Activated T-helper 1 cell treated with anti-CD3 and anti-CD28 coated beads, Interleukin-12 subunit alpha, Interleukin-12 subunit beta, Interleukin-2, Interleukin-4 antibody, amounts not matched to agents 30 ng/mL and 10 ng/mL and 1 ng/mL, durations not matched to agents 14 hours and 24 hours and 36 hours (primary cell): ENCODE results near the gene TBX15. TPM values are rescaled to one million over a fixed set of nuclear protein-coding genes. Genes with fewer than 3 reads are reported as not detected.

Experiments used
- DNase-seq: peaks from one replicate; pipeline ENCODE4 v3.0.0; 2021; ENCODE audit warnings: low spot score
- H3K27ac Mint-ChIP-seq: one replicate; pipeline ENCODE4 v1.8.0; 2021; ENCODE audit warnings: mild to moderate bottlenecking, mixed read lengths
- H3K27me3 Mint-ChIP-seq: one replicate; pipeline ENCODE4 v1.8.0; 2022; ENCODE audit warnings: mild to moderate bottlenecking, moderate library complexity, mixed read lengths; ENCODE audit not compliant: insufficient read depth
- H3K36me3 Mint-ChIP-seq: one replicate; pipeline ENCODE4 v1.8.0; 2021; ENCODE audit warnings: low read depth, mixed read lengths
- H3K4me1 Mint-ChIP-seq: one replicate; pipeline ENCODE4 v1.8.0; 2021; ENCODE audit warnings: low read depth, mixed read lengths
- H3K4me3 Mint-ChIP-seq: one replicate; pipeline ENCODE4 v1.8.0; 2021; ENCODE audit warnings: mild to moderate bottlenecking, moderate library complexity, mixed read lengths
- H3K9me3 Mint-ChIP-seq: one replicate; pipeline ENCODE4 v1.8.0; 2021; ENCODE audit warnings: mixed read lengths
- intact Hi-C: fragments of 100-400 bp; cut with micrococcal nuclease; formaldehyde crosslinking; loops from one replicate; pipeline ENCODE4 v1.15.1; 2024
- total RNA-seq: library from RNA; stranded (reverse); gene quantifications from 2 replicates; pipeline ENCODE4 v1.2.3, GENCODE V29; 2022

TBX15 gene
- total RNA-seq, 1 donor from 2014 or later = not detected

DNA sequence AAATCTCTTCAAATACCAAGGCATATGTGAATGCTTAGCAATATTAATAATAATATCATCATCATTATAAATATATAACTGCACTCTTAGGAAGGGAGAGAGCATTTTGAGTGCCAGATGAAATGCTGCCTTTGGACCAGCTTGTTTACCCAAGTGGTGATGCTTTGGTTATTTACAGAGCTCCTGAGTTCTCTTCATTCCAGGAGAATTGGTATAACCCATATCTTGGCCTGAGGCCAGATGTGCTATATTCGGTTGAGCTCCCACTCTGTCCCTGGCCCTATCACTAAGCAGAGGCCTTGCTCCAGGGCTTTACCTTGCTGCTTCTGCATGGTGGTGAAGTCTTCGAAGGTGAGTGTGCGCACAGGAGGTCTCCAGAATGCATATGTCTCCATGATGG is 89.4 kb downstream of the TBX15 start:
- intact Hi-C loops = no loop called here
- H3K4me1 Mint-ChIP-seq = no peaks in the 10 kb centered on the region
- no peaks in the 10 kb centered on the region for H3K36me3 Mint-ChIP-seq
- H3K27me3 Mint-ChIP-seq = no peaks in the 10 kb centered on the region
- no peak overlapping the region for H3K27ac Mint-ChIP-seq
- no peak overlapping the region for H3K4me3 Mint-ChIP-seq
- peaks cover 9% of the 10 kb centered on the region for H3K9me3 Mint-ChIP-seq
- no peak for DNase-seq

GRCh38 chr1:118896416-118896815 is 91.7 kb downstream of the TBX15 start:
- no peak overlapping the region for H3K27ac Mint-ChIP-seq
- H3K27me3 Mint-ChIP-seq = no peaks in the 10 kb centered on the region
- intact Hi-C loops = no loop called here

GRCh38 chr1:118894836-118895235 is 93.3 kb downstream of the TBX15 start:
- H3K4me3 Mint-ChIP-seq = no peak overlapping the region
- H3K4me1 Mint-ChIP-seq = no peaks in the 10 kb centered on the region
- intact Hi-C loops = no loop called here
- H3K27ac Mint-ChIP-seq = no peak overlapping the region
- H3K27me3 Mint-ChIP-seq = no peaks in the 10 kb centered on the region
- no peak for DNase-seq
- peaks cover 9% of the 10 kb centered on the region for H3K9me3 Mint-ChIP-seq
- no peaks in the 10 kb centered on the region for H3K36me3 Mint-ChIP-seq

More at GRCh38 chr1:118896416-118896815, 91.7 kb downstream of the TBX15 start:
- peaks cover 9% of the 10 kb centered on the region for H3K9me3 Mint-ChIP-seq
- no peaks in the 10 kb centered on the region for H3K4me1 Mint-ChIP-seq
- no peak overlapping the region for H3K4me3 Mint-ChIP-seq
- no peaks in the 10 kb centered on the region for H3K36me3 Mint-ChIP-seq
- no peak for DNase-seq

- H3K4me1 Mint-ChIP-seq = no peaks in the 10 kb centered on the region
- no peaks in the 10 kb centered on the region for H3K27me3 Mint-ChIP-seq
- H3K36me3 Mint-ChIP-seq = no peaks in the 10 kb centered on the region
- H3K9me3 Mint-ChIP-seq = peaks cover 9% of the 10 kb centered on the region
- intact Hi-C loops = no loop called here
- no peak overlapping the region for H3K4me3 Mint-ChIP-seq
- no peak overlapping the region for H3K27ac Mint-ChIP-seq
- no peak for DNase-seq
These were observed 97.2 kb downstream of the TBX15 start for GRCh38 chr1:118890851-118891384.

DNA sequence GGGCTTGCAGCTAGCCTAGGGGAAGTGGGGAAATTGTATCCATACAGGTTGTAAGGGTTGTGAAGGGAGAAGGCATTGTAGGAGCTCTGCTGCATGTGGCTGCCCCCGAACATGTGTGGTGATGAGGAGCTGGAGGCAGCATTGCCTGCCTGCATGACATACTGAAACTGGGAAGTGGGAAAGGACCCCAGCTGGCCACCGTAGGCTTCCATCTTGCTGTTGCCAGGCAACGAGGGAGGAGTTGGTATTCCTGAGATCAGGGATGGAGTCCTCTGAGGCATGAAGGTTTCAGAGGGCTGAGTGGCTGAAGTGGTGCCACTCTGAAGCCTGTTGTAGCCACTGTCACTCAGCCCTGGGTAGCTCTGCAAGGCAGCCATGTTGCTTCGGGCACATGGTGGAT is 103.2 kb downstream of the TBX15 start:
- H3K4me3 Mint-ChIP-seq = no peak overlapping the region
- intact Hi-C loops = no loop called here
- DNase-seq = no peak
- H3K27me3 Mint-ChIP-seq = no peaks in the 10 kb centered on the region
- H3K4me1 Mint-ChIP-seq = no peaks in the 10 kb centered on the region
- H3K36me3 Mint-ChIP-seq = no peaks in the 10 kb centered on the region
- no peak overlapping the region for H3K27ac Mint-ChIP-seq
- H3K9me3 Mint-ChIP-seq = no peaks in the 10 kb centered on the region

- Mint-ChIP-seq H3K4me3 (no peak overlapping the region), H3K4me1 (no peaks in the 10 kb centered on the region), H3K27ac (no peak overlapping the region), H3K27me3 (no peaks in the 10 kb centered on the region), H3K36me3 (no peaks in the 10 kb centered on the region), H3K9me3 (no peaks in the 10 kb centered on the region)
- DNase-seq = no peak
- intact Hi-C loops = no loop called here
These were observed 106.4 kb downstream of the TBX15 start for GRCh38 chr1:118881751-118882150.

DNA sequence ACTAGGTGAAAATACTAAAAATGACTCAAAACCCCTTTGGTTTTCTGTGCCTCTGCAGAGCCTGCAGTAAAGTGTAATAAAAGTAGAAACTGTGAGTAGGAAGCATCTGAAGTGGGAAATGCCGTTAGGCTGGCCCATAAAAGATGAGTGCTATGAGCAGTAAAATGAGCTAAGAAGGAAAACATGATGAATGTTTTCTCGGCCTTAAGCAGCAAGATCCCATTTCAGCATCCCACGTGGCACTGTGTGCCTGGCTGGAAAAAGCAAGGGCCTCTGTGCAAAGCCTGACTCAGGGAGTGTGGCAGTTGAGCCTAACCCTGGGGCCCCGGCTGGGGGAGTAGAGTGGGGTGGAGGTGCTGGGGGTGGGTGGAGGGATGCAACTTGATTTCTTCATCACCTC is 109.5 kb downstream of the TBX15 start:
- intact Hi-C loops = no loop called here
- no peaks in the 10 kb centered on the region for H3K36me3 Mint-ChIP-seq
- H3K9me3 Mint-ChIP-seq = no peaks in the 10 kb centered on the region
- no peak overlapping the region for H3K4me3 Mint-ChIP-seq
- no peaks in the 10 kb centered on the region for H3K4me1 Mint-ChIP-seq
- no peaks in the 10 kb centered on the region for H3K27me3 Mint-ChIP-seq
- H3K27ac Mint-ChIP-seq = no peak overlapping the region
- DNase-seq = no peak

- Mint-ChIP-seq H3K27me3 (no peaks in the 10 kb centered on the region), H3K36me3 (no peaks in the 10 kb centered on the region), H3K27ac (no peak overlapping the region), H3K4me3 (no peak overlapping the region), H3K4me1 (no peaks in the 10 kb centered on the region), H3K9me3 (no peaks in the 10 kb centered on the region)
- DNase-seq = no peak
- intact Hi-C loops = no loop called here
These were observed 110.3 kb downstream of the TBX15 start for GRCh38 chr1:118877668-118878396.

GRCh38 chr1:118871582-118872171 is 116.5 kb downstream of the TBX15 start:
- no peak overlapping the region for H3K27ac Mint-ChIP-seq
- H3K4me3 Mint-ChIP-seq = no peak overlapping the region
- intact Hi-C loops = no loop called here
- no peaks in the 10 kb centered on the region for H3K36me3 Mint-ChIP-seq
- DNase-seq = no peak
- H3K9me3 Mint-ChIP-seq = no peaks in the 10 kb centered on the region
- no peaks in the 10 kb centered on the region for H3K4me1 Mint-ChIP-seq
- no peaks in the 10 kb centered on the region for H3K27me3 Mint-ChIP-seq

DNA sequence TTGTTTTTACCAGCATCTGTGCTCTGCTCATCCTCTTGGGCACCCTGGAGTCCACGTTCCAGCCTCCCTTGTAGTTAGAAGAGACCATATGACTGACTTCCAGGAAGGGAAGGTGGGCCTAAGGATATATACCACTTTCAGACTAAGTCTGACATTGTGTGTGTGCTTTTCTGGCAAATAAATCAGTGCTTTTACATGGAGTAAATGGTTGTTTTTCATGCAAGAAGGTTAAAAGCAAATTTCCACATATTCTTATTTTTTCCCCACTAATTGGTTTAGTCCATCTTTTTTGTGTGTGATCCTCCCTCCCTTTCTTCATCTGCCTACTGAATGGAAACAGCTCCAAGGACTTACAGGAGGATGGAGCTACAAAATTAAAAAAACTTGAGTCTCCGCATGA is 119.8 kb downstream of the TBX15 start:
- DNase-seq = no peak
- Mint-ChIP-seq H3K9me3 (peaks cover 5% of the 10 kb centered on the region), H3K27me3 (no peaks in the 10 kb centered on the region), H3K4me3 (no peak overlapping the region), H3K27ac (no peak overlapping the region), H3K36me3 (no peaks in the 10 kb centered on the region), H3K4me1 (no peaks in the 10 kb centered on the region)
- intact Hi-C loops = no loop called here

DNA sequence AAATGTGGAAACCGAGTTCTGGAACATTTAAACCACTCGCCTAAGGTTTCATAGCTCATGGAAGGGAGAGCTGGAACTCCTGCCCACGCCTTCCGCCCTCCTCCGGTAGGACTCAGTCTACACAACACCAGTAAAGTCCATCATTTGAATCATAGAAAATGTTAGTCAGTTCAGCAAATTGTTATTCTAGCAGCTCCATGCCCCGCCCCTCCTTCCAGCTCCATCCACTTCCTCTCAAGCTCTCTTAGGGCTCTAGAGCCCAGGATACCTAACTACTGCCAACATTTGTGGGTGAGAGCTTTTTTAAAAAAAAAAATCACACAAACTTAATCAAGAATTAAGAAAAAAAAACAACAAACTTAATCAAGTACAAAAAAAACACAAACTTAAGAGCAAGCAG is 121.8 kb downstream of the TBX15 start:
- no peaks in the 10 kb centered on the region for H3K4me1 Mint-ChIP-seq
- no peaks in the 10 kb centered on the region for H3K36me3 Mint-ChIP-seq
- peaks cover 5% of the 10 kb centered on the region for H3K9me3 Mint-ChIP-seq
- H3K27ac Mint-ChIP-seq = no peak overlapping the region
- intact Hi-C loops = no loop called here
- DNase-seq = no peak
- no peaks in the 10 kb centered on the region for H3K27me3 Mint-ChIP-seq
- H3K4me3 Mint-ChIP-seq = no peak overlapping the region

DNA sequence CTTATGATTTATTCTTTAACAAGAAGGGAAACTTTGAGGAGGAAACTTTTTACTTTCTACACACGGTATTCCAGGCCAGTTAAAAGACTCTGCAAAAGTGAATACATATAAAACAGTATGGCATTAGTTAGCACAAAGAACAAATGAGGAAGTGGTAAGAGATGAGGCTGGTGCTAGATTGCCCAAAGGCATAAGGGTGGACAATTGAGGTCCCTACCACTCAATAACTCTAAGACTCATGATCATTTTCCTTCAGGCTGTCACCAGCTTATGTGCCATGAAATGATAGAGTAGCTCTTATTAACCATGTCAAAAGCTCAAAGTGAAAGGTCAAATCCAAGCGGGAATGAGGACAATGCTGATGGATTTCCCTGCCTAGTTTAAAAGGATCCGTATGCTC is 124.5 kb downstream of the TBX15 start:
- Mint-ChIP-seq H3K9me3 (peaks cover 5% of the 10 kb centered on the region), H3K27ac (no peak overlapping the region), H3K4me1 (no peaks in the 10 kb centered on the region), H3K27me3 (no peaks in the 10 kb centered on the region), H3K4me3 (no peak overlapping the region), H3K36me3 (no peaks in the 10 kb centered on the region)
- intact Hi-C loops = no loop called here
- DNase-seq = no peak

- Mint-ChIP-seq H3K36me3 (no peaks in the 10 kb centered on the region), H3K9me3 (peaks cover 5% of the 10 kb centered on the region), H3K4me1 (no peaks in the 10 kb centered on the region), H3K4me3 (no peak overlapping the region), H3K27ac (no peak overlapping the region), H3K27me3 (no peaks in the 10 kb centered on the region)
- no peak for DNase-seq
- intact Hi-C loops = no loop called here
These were observed 125.4 kb downstream of the TBX15 start for GRCh38 chr1:118862755-118863154.
